ENCODE data around the gene SYDE2.
A peak's percentile ranks its signal among the peaks of the same experiment; 100 is the strongest.

Gene SYDE2

DNA sequence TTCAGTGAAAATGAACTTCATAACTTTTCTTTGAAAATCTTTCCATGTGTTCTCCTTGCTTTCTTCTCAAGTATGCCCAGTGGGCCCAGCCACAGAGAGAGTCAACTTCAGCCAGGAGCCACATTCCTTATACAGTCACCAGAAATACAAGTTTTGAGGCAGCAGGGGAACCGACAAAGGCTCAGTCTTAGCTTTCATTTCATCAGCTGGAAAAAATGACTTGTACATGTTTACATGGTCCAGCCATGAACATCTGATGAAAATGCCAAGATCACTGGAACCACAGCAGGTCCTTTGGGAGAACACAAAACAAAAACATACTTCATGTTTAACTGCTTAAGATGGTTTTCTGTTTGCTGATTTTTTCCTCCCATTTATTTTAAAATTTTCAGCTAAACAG is 72.5 kb downstream of the SYDE2 start:
- DNase-seq (ENCODE audit: low read depth in 2 of 2), result peak in 1 of 2 experiments; percentile 58

DNA sequence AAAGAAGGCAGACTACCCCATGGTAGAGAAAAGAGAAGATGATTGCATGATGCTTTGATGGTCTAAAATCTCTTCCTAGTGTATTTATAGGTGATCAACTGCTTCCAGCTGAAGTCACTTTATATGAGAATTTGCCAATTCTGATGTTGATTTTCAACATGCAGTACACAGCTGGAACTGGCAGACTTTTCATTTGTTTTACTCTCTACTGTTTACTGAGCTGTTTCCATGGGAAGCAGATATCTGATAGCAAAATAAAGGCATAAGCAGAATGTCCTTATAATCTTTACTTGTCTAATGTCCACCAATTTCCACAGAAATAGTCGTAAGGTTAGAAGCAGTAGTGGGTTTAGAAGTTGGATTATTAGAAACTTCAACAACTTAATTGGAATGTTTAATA is 74.9 kb downstream of the SYDE2 start:
- DNase-seq (ENCODE audit: low read depth in 2 of 2), result no peak

DNA sequence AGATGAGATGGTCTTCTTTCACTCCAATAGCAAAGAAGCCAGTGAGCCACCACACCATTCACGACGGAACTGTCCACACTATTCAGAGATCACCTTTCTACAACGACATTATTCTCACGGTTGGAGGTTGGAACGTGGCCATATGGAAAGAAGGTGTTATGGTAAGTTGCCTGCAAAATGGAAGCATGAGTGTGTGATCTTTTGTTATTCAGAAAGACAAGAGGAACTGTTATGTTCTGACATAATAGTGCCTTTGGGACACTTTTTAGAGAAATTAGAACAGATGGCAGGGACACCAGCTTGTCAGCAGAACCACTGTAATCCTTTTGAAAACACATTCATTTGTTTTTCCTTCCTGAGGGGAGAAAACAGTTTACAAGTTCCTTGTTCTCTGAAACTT is 76.7 kb downstream of the SYDE2 start:
- DNase-seq (ENCODE audit: low read depth in 2 of 2), result no peak

DNA sequence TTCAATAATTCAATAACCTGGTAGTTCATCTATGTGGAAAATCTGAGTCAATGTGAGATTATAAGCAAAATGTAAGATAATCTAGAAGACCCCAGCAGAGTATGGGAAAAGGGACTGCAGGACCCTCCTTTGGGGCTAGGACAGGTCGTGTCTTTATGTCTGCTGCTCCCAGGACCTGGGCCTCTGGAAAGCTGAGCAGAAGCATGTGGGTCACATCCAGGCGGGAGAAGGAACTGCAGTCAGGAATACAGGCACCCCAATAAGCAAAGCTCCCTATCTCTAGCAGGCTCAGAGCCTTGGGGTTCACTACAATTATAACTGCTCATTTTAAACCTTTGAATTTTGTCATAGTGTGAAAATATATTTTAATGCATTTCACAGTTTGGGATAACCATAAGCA is 78.6 kb downstream of the SYDE2 start:
- no peak for DNase-seq (ENCODE audit: low read depth in 2 of 2)

DNA sequence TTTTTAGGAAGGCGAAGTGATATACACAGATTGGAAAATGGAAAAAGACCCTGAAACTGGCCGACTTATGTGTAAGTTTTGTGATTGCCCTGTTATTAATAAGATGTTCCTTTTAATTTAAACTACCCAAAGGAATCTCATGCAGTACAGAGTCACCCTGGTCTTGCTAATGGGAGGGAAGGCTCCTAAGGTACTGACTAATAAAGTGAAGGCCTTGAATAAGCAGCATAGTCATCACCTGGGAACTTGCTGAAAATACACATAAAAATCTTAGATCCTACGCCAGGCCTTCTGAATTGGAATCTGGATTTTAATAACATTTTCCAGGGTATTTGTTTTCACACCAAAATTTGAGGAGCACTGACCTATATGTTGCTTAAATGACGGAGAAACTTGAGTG is 79.1 kb downstream of the SYDE2 start:
- DNase-seq (ENCODE audit: low read depth in 2 of 2), result no peak

DNA sequence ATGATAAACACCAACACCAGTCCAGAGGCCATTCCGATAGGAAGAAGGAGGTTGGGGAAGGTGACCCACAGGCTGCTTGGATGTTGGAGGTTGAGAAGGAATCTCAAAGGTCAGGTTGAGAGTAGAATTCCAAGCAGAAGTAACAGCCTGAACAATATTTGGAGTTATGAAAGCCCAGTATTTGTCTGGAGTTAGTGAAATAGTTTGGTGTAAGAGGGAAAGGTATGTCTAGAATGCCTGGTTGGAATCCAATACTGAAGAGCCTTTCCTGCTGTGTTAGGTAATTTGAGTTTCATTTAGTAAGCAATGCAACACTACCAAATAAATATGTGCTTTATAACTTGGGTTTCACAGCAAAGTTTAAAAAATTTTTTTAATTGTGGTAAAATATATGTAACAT is 82.1 kb downstream of the SYDE2 start:
- DNase-seq (ENCODE audit: low read depth in 2 of 2), result peak in 1 of 2 experiments; percentile 8

DNA sequence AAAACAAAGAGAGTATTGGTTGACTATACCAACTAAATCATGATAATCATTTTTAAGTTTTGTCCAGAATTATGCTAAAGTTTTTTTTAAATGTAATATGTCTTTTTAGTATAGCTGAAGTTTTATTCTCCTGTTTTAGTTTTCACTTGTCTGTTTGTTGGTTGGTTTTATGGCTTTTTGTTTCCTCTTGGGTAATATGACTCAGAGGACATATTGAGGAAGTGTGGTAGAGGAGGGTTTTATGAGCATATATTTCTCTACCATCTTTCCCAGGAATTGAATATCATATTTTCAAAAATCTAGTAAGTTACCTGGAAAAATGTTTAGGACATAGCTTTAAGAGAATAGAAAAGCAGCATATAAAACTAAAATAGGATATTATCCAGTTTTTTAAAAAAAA is 84.0 kb downstream of the SYDE2 start:
- no peak for DNase-seq (ENCODE audit: low read depth in 2 of 2)

DNA sequence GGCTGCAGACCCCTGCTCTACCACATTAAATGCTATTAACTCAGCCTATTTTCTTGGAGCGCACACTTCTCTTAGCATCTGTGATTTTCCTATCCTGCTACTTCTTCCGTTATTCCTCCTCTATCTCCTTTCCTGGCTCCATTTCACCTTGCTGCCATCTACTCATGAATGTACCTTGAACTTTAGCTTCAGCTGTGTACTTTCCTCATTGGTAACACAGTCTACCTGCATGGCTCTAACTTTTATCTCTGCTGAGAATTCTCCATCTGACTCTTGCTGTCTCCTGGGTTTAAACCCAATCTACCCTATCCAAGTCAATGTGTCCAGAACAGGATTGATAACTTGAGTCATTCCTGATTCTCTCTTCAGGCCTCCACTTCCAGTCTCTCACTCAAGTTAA is 84.9 kb downstream of the SYDE2 start:
- DNase-seq (ENCODE audit: low read depth in 2 of 2), result no peak

DNA sequence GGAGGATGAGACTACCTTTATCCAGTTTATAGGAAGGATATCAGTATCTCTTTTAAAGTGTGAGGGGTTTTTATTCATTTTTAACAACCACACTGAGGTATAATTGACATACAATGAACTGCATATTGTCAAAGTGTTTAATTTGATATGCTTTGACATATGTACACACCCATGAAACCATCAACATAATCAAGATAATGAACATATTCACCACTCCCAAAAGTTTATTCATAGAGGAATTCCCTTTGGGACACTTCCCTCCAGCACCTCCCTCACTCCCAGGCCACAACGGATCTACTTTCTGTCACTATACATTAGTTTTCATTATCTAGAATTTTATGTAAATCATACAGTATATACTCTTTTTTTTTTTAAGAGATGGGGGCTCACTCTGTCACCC is 89.1 kb downstream of the SYDE2 start:
- DNase-seq (ENCODE audit: low read depth in 2 of 2), result no peak

DNA sequence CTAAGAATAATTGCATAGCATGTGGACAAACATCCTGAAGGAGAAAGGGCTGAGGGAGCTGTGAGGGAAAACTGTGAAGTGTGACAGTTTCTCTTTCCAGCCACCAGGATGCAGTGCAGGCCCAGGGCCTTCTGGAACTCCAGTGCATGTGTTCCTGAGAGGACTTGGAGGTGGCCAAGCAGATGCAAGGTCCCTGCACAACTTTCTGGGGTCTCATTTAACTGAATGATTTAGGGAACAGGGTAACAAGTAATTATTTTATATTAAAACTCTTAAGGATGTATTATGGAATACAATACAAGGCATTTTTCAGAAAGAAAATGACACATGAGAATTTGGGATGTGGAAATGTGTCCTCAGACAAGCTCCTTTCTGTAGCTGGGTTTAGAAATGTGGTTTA is 91.3 kb downstream of the SYDE2 start:
- peak; percentile 25 to 31 for DNase-seq (ENCODE audit: low read depth in 2 of 2)

All from fibroblast of skin of left biceps (primary cell).